SU-DHL-6 (cell line): Measurements from ENCODE around the gene TMEM244.

Experiments
- CTCF ChIP-seq: fragments of 200-600 bp; sonication (generic); IDR thresholded peaks from one replicate; pipeline ENCODE4 v1.5.1; 2017; ENCODE audit warnings: antibody characterized with exemption, mild to moderate bottlenecking, low read length, moderate library complexity; ENCODE audit not compliant: insufficient read depth, poor library complexity, severe bottlenecking
- EZH2phosphoT487 ChIP-seq: fragments of 200-600 bp; sonication (generic), shearing (Covaris generic); conservative IDR thresholded peaks from 2 replicates; pipeline ENCODE4 v1.6.1; 2018; ENCODE audit warnings: mild to moderate bottlenecking, antibody characterized with exemption, low read length, moderate library complexity, mixed read lengths

DNA sequence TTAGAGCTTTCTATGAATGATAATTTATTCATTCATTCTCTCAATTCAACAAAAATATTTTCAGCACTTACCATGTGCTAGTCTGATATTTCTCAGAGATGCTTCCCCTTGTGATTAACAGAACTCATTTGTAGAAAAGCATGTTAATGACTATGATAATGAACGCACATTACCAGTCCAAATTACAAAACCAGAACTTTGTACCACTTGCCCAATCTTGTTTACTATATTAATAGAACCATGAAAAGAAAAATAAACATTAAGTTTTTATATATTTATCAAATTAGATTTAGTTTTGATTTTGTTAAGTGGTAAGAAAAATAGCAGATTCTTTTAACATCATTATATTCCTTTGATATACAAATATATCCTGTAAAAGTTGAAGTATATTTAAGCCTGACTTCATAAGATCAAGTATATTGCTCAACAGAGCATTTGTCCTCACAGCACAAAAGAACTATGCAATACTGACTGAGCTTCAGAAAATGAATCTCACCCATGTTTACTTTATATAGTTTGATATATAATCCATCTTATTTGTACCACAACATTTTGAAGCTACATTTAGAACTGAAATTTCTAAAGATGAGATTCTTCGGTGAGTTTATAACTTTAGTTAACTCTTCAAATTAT is 48.9 kb downstream of the TMEM244 start:
- no peak for TF ChIP-seq CTCF
- no peak for TF ChIP-seq EZH2phosphoT487
